VCaP (cell line): ENCODE data around the gene GRIA4.

ENCODE experiments used
- H3K27ac ChIP-seq: fragments of 450-650 bp; 2 replicates; pipeline ENCODE4 v1.5.1; 2017
- TF ChIP-seq, protein P1 (sequence below): fragments of 450-650 bp; conservative IDR thresholded peaks from 2 replicates; pipeline ENCODE4 v1.5.1; 2017; ENCODE audit warnings: mild to moderate bottlenecking, moderate library complexity

GRIA4 gene

DNA sequence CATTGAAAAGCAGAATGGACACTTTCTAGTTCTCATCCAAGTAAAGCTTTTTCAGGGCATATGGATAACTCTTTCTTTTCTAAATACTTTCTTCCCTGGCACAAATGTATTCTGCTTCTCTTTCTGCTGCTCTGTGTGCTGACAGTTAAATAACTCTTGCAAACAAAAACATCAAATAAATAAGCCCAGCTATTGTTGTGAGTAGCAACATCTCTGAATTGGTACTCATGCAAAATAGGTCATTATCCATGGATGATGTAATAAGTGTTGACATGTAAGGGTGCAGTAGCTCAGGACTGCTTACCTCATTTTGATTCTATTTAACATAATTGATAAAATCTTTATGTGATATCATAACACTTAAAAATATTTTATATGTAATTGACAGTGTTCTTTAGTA is 247.9 kb downstream of the GRIA4 start:
- TF ChIP-seq, protein P1, sequence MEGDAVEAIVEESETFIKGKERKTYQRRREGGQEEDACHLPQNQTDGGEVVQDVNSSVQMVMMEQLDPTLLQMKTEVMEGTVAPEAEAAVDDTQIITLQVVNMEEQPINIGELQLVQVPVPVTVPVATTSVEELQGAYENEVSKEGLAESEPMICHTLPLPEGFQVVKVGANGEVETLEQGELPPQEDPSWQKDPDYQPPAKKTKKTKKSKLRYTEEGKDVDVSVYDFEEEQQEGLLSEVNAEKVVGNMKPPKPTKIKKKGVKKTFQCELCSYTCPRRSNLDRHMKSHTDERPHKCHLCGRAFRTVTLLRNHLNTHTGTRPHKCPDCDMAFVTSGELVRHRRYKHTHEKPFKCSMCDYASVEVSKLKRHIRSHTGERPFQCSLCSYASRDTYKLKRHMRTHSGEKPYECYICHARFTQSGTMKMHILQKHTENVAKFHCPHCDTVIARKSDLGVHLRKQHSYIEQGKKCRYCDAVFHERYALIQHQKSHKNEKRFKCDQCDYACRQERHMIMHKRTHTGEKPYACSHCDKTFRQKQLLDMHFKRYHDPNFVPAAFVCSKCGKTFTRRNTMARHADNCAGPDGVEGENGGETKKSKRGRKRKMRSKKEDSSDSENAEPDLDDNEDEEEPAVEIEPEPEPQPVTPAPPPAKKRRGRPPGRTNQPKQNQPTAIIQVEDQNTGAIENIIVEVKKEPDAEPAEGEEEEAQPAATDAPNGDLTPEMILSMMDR: no peak
- no peak overlapping the region for H3K27ac ChIP-seq

DNA sequence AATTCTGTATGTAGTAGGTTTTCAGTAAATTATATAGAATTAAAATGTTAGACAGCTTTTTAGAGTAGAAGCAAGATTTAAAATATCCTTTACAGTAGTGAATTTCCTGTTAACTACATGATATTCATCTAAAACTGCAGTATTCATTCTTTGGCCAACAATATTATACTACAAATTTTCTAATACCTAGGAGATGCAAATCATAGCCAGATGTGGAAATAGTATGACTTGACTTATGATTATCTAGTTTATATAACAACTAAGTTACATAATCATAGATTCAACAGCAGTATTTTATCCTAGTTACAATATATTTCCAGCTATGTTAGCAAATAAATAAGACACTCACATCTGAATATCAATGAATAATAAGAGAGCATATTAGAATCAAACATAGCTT is 249.0 kb downstream of the GRIA4 start:
- H3K27ac ChIP-seq: no peak overlapping the region
- TF ChIP-seq, protein P1: no peak

DNA sequence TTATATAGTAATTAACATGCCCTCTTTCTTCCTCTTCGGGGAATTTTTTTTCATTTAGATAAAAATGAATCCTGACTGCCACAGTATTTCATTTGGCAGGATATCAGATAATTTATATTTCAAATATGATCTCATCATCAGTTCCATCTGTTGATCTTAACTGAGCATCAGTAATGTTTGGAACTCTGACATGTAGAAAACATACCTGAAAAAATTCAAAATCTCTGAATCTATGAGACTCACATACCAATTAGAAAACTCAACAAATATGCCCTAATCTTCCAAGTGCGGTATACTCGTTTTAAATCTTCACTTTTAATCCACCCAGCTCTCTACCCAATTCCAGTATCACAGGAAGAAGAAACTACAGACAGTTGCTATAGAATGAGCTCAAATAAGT is 250.2 kb downstream of the GRIA4 start:
- no peak overlapping the region for H3K27ac ChIP-seq
- TF ChIP-seq, protein P1: no peak

DNA sequence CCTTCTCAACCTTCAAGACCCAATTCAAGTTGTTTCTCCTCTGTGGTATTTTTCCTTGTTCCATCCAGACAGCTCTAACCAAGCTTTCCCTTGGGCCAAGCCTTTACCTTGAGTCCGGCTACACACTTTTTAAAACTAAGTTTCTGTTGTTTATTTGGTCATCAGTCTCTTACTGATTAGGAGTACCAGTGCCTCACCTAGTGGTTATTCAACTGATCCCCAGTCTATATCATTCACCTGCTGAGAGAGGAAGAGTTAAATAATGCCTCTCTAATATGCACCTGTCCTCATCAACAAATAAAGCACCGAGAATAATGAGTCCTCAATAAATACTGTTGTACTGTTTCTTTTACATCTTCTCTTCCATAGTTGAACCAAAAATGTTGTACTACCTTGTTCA is 251.4 kb downstream of the GRIA4 start:
- TF ChIP-seq, protein P1: peak; percentile 71
- no peak overlapping the region for H3K27ac ChIP-seq

DNA sequence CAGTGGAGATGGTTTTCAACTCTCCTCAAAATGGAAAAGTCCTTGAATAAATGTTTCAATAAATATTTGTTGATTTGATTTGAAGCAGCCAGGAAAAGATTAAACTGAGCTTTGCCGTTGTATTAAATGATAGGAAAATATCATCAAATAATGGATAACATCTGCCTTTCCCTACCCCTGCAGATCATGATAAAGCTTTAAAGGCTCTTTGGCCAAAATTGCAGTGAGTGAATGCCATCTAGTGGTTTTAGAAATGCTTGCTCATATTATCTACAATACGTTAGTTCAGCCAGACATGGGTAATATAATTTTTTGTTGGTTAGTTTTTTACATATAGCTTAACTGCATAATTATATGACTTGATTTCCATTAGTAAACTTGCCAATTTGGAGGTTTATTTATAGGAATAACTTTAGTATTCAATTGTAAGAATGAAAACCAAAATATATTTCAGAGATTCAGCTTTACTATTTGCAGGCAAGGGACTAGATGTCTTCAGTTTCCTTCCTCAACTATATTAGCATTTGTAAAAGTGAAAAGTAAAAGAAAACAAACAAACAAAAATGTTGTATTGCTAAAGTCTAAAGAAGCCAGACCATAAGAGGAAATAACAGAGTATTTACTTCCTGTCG is 253.0 kb downstream of the GRIA4 start:
- H3K27ac ChIP-seq: no peak overlapping the region
- TF ChIP-seq, protein P1: peak; percentile 86

DNA sequence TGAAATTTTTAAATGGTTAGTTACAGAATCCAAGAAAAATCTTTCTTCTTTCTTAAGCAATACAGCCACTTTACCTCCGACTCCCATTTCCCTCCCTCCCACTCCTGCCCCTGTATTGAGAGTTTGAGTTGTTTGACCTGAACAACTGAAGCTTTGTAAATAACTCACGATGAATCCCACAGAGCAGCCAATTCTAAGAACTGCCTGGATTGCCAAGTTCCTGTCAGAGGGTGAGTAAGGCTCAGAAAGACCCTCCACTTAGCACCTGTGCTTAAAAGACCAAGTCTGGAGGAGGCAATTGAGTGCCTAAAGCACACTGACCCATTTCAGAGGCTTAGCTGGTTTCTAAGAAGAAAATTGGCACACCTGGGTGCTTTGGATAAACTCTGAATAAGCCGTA is 253.7 kb downstream of the GRIA4 start:
- H3K27ac ChIP-seq: no peak overlapping the region
- TF ChIP-seq, protein P1: no peak

DNA sequence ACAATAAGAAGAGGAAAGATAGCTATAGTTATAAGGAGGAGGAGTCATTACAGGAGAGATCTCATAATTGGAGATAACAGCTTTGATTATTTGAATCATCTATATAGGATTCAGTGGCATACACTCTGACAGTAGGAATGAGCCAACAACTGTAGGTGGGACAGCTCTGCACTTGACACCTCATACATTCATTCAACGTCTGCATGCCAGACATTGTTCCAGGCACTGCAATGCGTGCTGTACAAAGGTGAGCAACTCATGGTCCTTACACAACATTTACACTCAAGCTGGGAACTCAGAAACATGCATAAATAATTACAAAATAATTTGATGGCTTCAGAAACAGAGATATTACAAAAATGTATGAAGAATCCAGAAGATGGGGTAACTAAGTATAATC is 257.9 kb downstream of the GRIA4 start:
- TF ChIP-seq, protein P1: no peak
- H3K27ac ChIP-seq: no peak overlapping the region
